GM08714 (cell line): ENCODE data around the gene SPON1.
"Not testable (repeated sequence)": the region's sequence is repeated elsewhere in the genome, so short reads cannot be mapped to it uniquely, and the experiment has no call there.

Source experiments
- H3K4me3 ChIP-seq: fragments of 200-500 bp; sonication (Bioruptor generic); 2 replicates; pipeline ENCODE4 v1.5.1; 2014; ENCODE audit warnings: mild to moderate bottlenecking, low read length, inconsistent platforms
- ZNF274 ChIP-seq: IDR thresholded peaks from 2 replicates; pipeline ENCODE4 v1.6.1; 2012; ENCODE audit warnings: mild to moderate bottlenecking, low read depth, low read length

SPON1 gene

DNA sequence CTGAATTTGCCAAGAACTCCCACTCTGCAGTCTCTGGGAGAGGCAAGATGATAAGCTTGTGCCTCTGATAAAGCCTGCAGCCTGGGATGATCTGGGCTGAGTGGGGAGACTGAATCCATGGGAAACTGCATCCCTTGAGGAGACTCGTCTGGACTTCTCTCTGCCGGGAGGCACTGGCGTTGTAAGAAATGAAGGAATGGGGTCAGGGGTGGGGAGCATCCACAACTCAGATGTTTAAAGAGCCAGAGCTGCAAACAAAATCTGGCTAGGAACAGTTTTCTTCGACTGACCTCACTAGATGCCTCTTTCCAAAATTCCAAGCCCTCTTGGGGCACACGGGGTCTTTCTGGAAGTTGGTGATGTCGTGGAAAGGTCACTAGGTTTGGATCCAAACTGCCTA is 64.4 kb downstream of the SPON1 start:
- no peak overlapping the region for H3K4me3 ChIP-seq
- TF ChIP-seq ZNF274: no peak

- TF ChIP-seq ZNF274: no peak
- H3K4me3 ChIP-seq: no peak overlapping the region
Observed at GRCh38 chr11:14027525-14027924, 65.0 kb downstream of the SPON1 start.

GRCh38 chr11:14029440-14029839 is 66.9 kb downstream of the SPON1 start:
- no peak overlapping the region for H3K4me3 ChIP-seq
- no peak for TF ChIP-seq ZNF274

DNA sequence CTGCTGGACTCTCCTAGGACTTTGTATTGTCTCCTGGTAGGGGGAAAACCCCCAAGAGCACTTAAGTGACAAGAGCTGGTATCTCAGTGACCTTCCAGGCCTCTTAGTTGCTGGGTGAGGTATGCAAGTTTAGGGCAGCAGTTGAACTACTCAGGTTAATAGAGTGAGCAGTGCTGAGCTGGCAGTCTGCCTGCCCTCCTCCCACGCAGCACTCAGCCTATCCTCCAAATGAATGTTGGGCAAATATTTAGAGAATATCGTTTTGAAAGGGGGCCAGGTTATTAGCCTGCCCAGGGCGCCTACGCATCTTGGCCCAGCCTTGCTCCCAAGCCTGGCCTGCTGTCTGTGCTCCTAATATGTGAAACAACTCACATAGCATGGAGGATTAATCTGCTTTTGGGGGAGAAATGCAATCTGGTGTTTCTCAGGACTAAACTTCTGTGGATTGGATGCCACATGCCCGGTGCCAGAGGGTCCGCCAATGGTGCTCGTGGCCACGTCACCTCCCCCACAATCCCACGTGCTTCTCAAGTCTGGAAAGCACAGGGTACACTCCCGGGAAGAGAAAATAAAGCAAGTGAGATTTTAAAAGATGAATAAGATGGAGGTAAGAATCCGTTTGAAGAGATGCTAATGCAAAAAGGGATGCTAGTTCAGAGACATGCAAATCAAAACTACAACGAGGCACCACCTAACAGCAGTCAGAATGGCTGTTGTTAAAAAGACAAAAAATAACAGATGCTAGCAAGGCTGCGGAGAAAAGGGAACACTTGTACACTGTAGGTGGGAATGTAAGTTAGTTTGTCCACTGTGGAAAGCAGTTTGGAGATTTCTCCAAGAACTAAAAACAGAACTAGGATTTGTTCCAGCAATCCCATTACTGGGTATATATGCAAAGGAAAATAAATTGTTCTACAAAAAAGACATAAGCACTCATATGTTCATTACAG is 67.7 kb downstream of the SPON1 start:
- TF ChIP-seq ZNF274: no peak
- no peak overlapping the region for H3K4me3 ChIP-seq

DNA sequence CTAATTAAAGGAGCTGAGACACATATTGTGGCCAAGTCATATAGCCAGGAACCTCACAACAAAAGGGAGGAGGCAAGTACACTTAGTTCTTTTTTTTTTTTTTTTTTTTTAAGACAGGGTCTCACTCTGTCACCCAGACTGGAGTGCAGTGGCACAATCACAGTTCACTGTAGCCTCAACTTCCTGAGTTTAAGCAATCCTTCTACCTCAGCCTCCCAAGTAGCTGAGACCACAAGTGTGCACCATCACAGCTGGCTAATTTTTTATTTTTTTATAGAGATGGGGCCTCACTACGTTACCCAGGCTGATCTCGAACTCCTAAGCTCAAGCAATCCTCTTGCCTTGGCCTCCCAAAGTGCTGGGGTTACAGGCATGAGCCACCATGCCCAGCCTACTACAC is 73.0 kb downstream of the SPON1 start:
- H3K4me3 ChIP-seq: not testable (repeated sequence)

GRCh38 chr11:14036469-14036868 is 73.9 kb downstream of the SPON1 start:
- TF ChIP-seq ZNF274: no peak
- no peak overlapping the region for H3K4me3 ChIP-seq

GRCh38 chr11:14041040-14041439 is 78.5 kb downstream of the SPON1 start:
- TF ChIP-seq ZNF274: no peak
- H3K4me3 ChIP-seq: no peak overlapping the region

DNA sequence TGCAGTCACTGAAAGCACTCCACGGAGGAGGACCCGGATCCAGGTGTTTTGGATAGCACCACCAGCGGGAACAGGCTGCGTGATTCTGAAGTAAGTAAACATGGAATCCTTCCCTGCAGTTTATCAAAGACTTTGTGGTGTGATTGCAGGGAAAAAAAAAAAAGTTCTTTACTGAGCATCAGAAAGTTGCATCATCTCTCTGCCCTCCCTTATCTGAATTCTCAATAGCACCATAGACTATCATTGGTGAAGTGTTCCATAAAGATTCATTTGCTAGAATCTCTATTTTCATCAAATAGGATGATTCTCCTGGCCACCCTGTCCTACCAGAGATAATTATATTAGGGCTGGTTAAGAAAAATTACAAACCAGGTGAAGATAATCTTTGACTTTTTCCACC is 79.0 kb downstream of the SPON1 start:
- no peak overlapping the region for H3K4me3 ChIP-seq
- no peak for TF ChIP-seq ZNF274

GRCh38 chr11:14042686-14043465 is 80.4 kb downstream of the SPON1 start:
- no peak overlapping the region for H3K4me3 ChIP-seq

DNA sequence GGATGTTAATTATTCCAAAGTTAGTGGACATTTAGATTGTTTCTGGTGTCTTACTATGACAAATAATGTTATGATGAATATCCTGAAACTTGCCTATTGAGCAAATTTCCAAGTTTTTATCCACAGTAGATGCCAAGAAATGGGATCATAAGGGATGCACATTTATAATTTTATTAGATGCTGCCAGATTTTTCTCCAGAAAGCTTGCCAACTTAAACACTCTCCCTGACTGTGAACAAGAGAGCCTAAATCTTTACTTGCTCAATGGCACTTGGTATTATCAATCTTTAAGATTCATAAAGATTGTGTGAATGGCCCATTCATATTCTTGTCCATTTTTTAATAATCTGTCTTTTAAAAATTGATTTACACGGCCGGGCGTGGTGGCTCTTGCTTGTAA is 82.4 kb downstream of the SPON1 start:
- H3K4me3 ChIP-seq: no peak overlapping the region
- no peak for TF ChIP-seq ZNF274

More at GRCh38 chr11:14042686-14043465, 80.4 kb downstream of the SPON1 start:
- no peak for TF ChIP-seq ZNF274

GRCh38 chr11:14045417-14045816 is 82.9 kb downstream of the SPON1 start:
- no peak for TF ChIP-seq ZNF274
- no peak overlapping the region for H3K4me3 ChIP-seq

DNA sequence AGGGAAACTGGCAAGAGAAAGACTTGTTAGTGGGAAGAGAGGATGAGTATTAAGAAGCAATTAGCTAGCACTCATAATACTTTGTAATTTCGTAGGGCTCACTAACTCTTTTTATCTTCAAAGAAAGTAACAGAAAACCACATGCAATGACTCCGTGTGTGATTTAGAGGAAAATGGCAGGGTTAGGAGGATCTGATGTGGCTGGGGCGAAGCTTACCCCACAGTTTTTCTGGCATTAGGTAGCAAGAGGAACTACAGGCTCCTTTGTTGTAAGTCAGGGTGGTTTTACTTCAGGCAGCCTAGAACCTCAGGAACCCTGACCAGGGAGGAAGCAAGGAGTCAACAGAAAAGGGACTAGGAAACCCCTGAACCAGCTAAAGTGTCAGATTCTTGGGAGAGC is 89.7 kb downstream of the SPON1 start:
- TF ChIP-seq ZNF274: no peak
- no peak overlapping the region for H3K4me3 ChIP-seq

- no peak for TF ChIP-seq ZNF274
- H3K4me3 ChIP-seq: no peak overlapping the region
Observed at GRCh38 chr11:14054116-14055107, 91.9 kb downstream of the SPON1 start.

GRCh38 chr11:14055936-14056335 is 93.4 kb downstream of the SPON1 start:
- TF ChIP-seq ZNF274: no peak
- H3K4me3 ChIP-seq: no peak overlapping the region
